Stimulated activated effector memory CD8-positive, alpha-beta T cell treated with anti-CD3 and anti-CD28 coated beads, Interleukin-12 subunit alpha, Interleukin-12 subunit beta, amount 100 ng/mL, for 72 hours (primary cell): ENCODE results near the gene ARL6IP1.
"Not testable (repeated sequence)": the region's sequence is repeated elsewhere in the genome, so short reads cannot be mapped to it uniquely, and the experiment has no call there.

Source experiments
- ATAC-seq: fragments of 150-1000 bp; cut with Tn5 transposase; 2 replicates; pipeline ENCODE4 v1.10.0; 2021
- DNase-seq, 2 donors: peaks; one replicate each; pipeline ENCODE4 v3.0.0; 2021 to 2022; ENCODE audit warnings: low spot score in 2 of 2
- H3K27ac Mint-ChIP-seq: one replicate; pipeline ENCODE4 v1.8.0; 2022; ENCODE audit warnings: mild to moderate bottlenecking, mixed read lengths
- H3K36me3 Mint-ChIP-seq: one replicate; pipeline ENCODE4 v1.8.0; 2022; ENCODE audit warnings: mild to moderate bottlenecking, mixed read lengths
- H3K4me1 Mint-ChIP-seq: one replicate; pipeline ENCODE4 v1.8.0; 2022; ENCODE audit warnings: mixed read lengths
- H3K4me3 Mint-ChIP-seq: one replicate; pipeline ENCODE4 v1.8.0; 2022; ENCODE audit warnings: mild to moderate bottlenecking, mixed read lengths
- H3K9me3 Mint-ChIP-seq: one replicate; pipeline ENCODE4 v1.8.0; 2022; ENCODE audit warnings: mixed read lengths

The ARL6IP1 gene

GRCh38 chr16:18742870-18743269 is 58.5 kb downstream of the ARL6IP1 start:
- not testable (repeated sequence) for H3K27ac Mint-ChIP-seq, H3K36me3 Mint-ChIP-seq, H3K9me3 Mint-ChIP-seq, H3K4me3 Mint-ChIP-seq, DNase-seq, H3K4me1 Mint-ChIP-seq
- peak; percentile 70 for ATAC-seq
